K562 (cell line): ENCODE results near the gene KRTAP4-5. TPM values are rescaled to one million over a fixed set of nuclear protein-coding genes. Genes with fewer than 3 reads are reported as not detected.

Experiments
- ATAC-seq: fragments of 200-7000 bp; cut with Tn5 transposase; 3 replicates; pipeline ENCODE4 v1.9.1; 2020; ENCODE audit warnings: moderate library complexity
- BruUV-seq: library from RNA; stranded (reverse); fragments of 400-500 nt; replicated peaks from 2 replicates; lab custom pipeline; 2021; lab: Mats Ljungman, UMichigan
- CTCF ChIA-PET: fragments of 300-600 bp; formaldehyde crosslinking; extraction: SDS; loops from one replicate; lab custom pipeline; 2021; ENCODE audit warnings: low intra/inter-chr PET ratio; lab: Yijun Ruan, JAX
- POLR2A ChIA-PET: fragments of 300-600, 350-650 bp; sonication (Branson Sonifier 250); formaldehyde crosslinking; extraction: SDS; loops from one replicate; lab custom pipeline; 2021; ENCODE audit warnings: antibody characterized with exemption, inconsistent platforms; lab: Yijun Ruan, JAX
- DNase-seq, 4 experiments: peaks; one replicate each; pipeline versions ENCODE4 v3.0.0 to v3.0.0-alpha.2; 2011 to 2018; ENCODE audit warnings: low spot score in 3 of 4, mixed read lengths in 3 of 4; ENCODE audit errors: extremely low read depth in 1 of 4
- FAIRE-seq: peaks from 2 replicates; lab custom pipeline; 2011; peaks lifted over from hg19 to GRCh38; lab: Jason Lieb, UNC
- H2AFZ ChIP-seq: 2 replicates; pipeline ENCODE4 v1.6.0; 2011; ENCODE audit warnings: low read depth, low read length, control low read depth, inconsistent platforms
- H3K27ac ChIP-seq: fragments of 200-600 bp; 3 replicates; pipeline ENCODE4 v1.8.0; 2011; ENCODE audit warnings: low read depth, mild to moderate bottlenecking, control low read depth, inconsistent platforms, low read length, moderate library complexity, mixed read lengths; ENCODE audit errors: extremely low read depth
- H3K27me3 ChIP-seq, 2 experiments: fragments of 300-600 bp in 1 of 2; 2 replicates in 1 of 2; 3 replicates in 1 of 2; pipeline versions ENCODE4 v1.6.0 to v1.8.0; 2011; ENCODE audit warnings: inconsistent platforms in 2 of 2, low read length in 2 of 2, mild to moderate bottlenecking in 1 of 2, mixed read lengths in 1 of 2, moderate library complexity in 1 of 2; ENCODE audit not compliant: control insufficient read depth in 2 of 2, insufficient read depth in 2 of 2
- H3K36me3 ChIP-seq: fragments of 300-600 bp; 3 replicates; pipeline ENCODE4 v1.8.0; 2011; ENCODE audit warnings: mild to moderate bottlenecking, low read length, inconsistent platforms; ENCODE audit not compliant: control insufficient read depth, insufficient read depth
- H3K4me1 ChIP-seq, 2 experiments: fragments of 200-600 bp in 1 of 2; replicated peaks in 1 of 2; 2 replicates in 1 of 2; 3 replicates in 1 of 2; pipeline versions ENCODE4 v1.5.1 to v1.8.0; 2011; ENCODE audit warnings: inconsistent platforms in 2 of 2, low read length in 2 of 2, mild to moderate bottlenecking in 1 of 2, mixed read lengths in 1 of 2, moderate library complexity in 1 of 2; ENCODE audit not compliant: control insufficient read depth in 2 of 2, insufficient read depth in 2 of 2
- H3K4me2 ChIP-seq: 2 replicates; pipeline ENCODE4 v1.6.1; 2011; ENCODE audit warnings: low read length, control low read depth, inconsistent platforms, mixed read lengths; ENCODE audit not compliant: insufficient read depth
- H3K4me3 ChIP-seq: fragments of 200-600 bp; sonication (generic), shearing (Covaris generic); 2 replicates; pipeline ENCODE4 v1.5.1; 2016; ENCODE audit warnings: control low read depth, inconsistent platforms
- H3K79me2 ChIP-seq: fragments of 200-600 bp; 3 replicates; pipeline ENCODE4 v1.8.0; 2011; ENCODE audit warnings: low read length, inconsistent platforms; ENCODE audit not compliant: control insufficient read depth, insufficient read depth
- H3K9ac ChIP-seq, 2 experiments: 2 replicates each; pipeline versions ENCODE4 v1.6.0 to v1.6.1; 2011; ENCODE audit warnings: low read depth in 2 of 2, low read length in 2 of 2, control low read depth in 1 of 2, inconsistent platforms in 1 of 2, mild to moderate bottlenecking in 1 of 2, mixed read lengths in 1 of 2; ENCODE audit not compliant: insufficient read depth in 1 of 2
- H3K9me1 ChIP-seq: one replicate; pipeline ENCODE4 v1.6.0; 2011; ENCODE audit warnings: inconsistent platforms, mild to moderate bottlenecking, low read length, moderate library complexity; ENCODE audit not compliant: control insufficient read depth, insufficient read depth
- H3K9me3 ChIP-seq: replicated peaks from 2 replicates; pipeline ENCODE4 v1.5.1; 2011; ENCODE audit warnings: low read depth, low read length, inconsistent platforms; ENCODE audit not compliant: control insufficient read depth, insufficient read depth
- H4K20me1 ChIP-seq: replicated peaks from 2 replicates; pipeline ENCODE4 v1.6.1; 2011; ENCODE audit warnings: low read length, inconsistent platforms, mixed read lengths; ENCODE audit not compliant: control insufficient read depth, insufficient read depth
- C11orf30 ChIP-seq: fragments of 450-650 bp; IDR thresholded peaks from 2 replicates; pipeline ENCODE4 v1.6.1; 2016; ENCODE audit warnings: low read depth, mild to moderate bottlenecking
- FOS ChIP-seq: IDR thresholded peaks from 3 replicates; pipeline ENCODE4 v1.6.1; 2011; ENCODE audit not compliant: insufficient read length; ENCODE audit errors: extremely low read depth
- HDAC6 ChIP-seq: IDR thresholded peaks from 2 replicates; pipeline ENCODE4 v1.6.1; 2012; ENCODE audit warnings: low read depth, mild to moderate bottlenecking, control low read depth, inconsistent platforms, low read length, moderate library complexity
- KLF13 ChIP-seq: fragments of 450-650 bp; IDR thresholded peaks from 2 replicates; pipeline ENCODE4 v1.6.1; 2016; ENCODE audit warnings: missing genetic modification characterization, low read depth, mild to moderate bottlenecking, missing compliant biosample characterization, moderate library complexity, borderline replicate concordance
- MAFF ChIP-seq: IDR thresholded peaks from 2 replicates; pipeline ENCODE4 v1.6.1; 2012; ENCODE audit warnings: low read length, improper control_type of control experiment
- NFIX ChIP-seq: fragments of 250-450 bp; sonication (Bioruptor Pico); IDR thresholded peaks from 2 replicates; pipeline ENCODE4 v1.4.0; 2020; ENCODE audit warnings: low read depth, mild to moderate bottlenecking, moderate library complexity
- POLR3G ChIP-seq: IDR thresholded peaks from 2 replicates; pipeline ENCODE4 v1.6.1; 2011; ENCODE audit not compliant: insufficient read length, insufficient replicate concordance; ENCODE audit errors: extremely low read depth
- SRSF1 ChIP-seq: fragments of 200-400 bp; formaldehyde crosslinking; IDR thresholded peaks from 2 replicates; pipeline ENCODE4 v1.6.1; 2017; ENCODE audit warnings: mild to moderate bottlenecking, low read depth, low read length, moderate library complexity
- TAF7 ChIP-seq: fragments of 450-650 bp; IDR thresholded peaks from 2 replicates; pipeline ENCODE4 v1.6.1; 2016; ENCODE audit warnings: missing genetic modification characterization, missing compliant biosample characterization
- WGBS: fragments of 100-300 bp; shearing (Covaris generic); methylation state at CpG from one replicate; pipeline ENCODE4 v1.1.6; 2016; ENCODE audit warnings: low coverage, mixed read lengths; ENCODE audit not compliant: insufficient coverage; ENCODE audit errors: missing lambda C conversion rate; 5-methylcytosine and 5-hydroxymethylcytosine counted together
- in situ Hi-C: fragments of 300-500 bp; cut with MboI; formaldehyde crosslinking; loops from 4 replicates; pipeline ENCODE4 v1.15.0; 2018; ENCODE audit warnings: inconsistent platforms, mixed read lengths
- intact Hi-C: fragments of 100-400 bp; cut with micrococcal nuclease; formaldehyde crosslinking; loops from 2 replicates; pipeline ENCODE4 v1.14.2; 2022
- polyA plus RNA-seq, 8 experiments: library from polyadenylated mRNA; depleted of rRNA in 4 of 8; stranded (reverse) in 5 of 8; unstranded in 3 of 8; fragments of >200 nt; fragmentation: Nextera tagmentation in 2 of 8; fragmentation: Illumina TruSeq in 1 of 8; extraction: Ambion mirVana in 2 of 8; extraction: Trizol in 1 of 8; gene quantifications; 2 replicates each; pipeline versions ENCODE4 v1.2.1 to v1.2.3, GENCODE V29; 2011 to 2014; ENCODE audit warnings: inconsistent platforms in 1 of 8, missing spikeins in 1 of 8
- total RNA-seq, 7 experiments: library from RNA; depleted of rRNA in 6 of 7; stranded (reverse); fragments of >200 nt in 6 of 7; fragmentation: Illumina TruSeq in 2 of 7; extraction: Trizol in 2 of 7; gene quantifications; 2 replicates each; pipeline versions ENCODE4 v1.2.1 to v1.2.3, GENCODE V29; 2011 to 2021; ENCODE audit warnings: low replicate concordance in 1 of 7
- TF ChIP-seq, protein P1 (sequence below): fragments of 250-450 bp; sonication (Bioruptor Pico); IDR thresholded peaks from 2 replicates; pipeline ENCODE4 v1.4.0; 2020
- TF ChIP-seq, protein P2 (sequence below): fragments of 450-650 bp; IDR thresholded peaks from one replicate; pipeline ENCODE4 v1.6.1; 2018; ENCODE audit warnings: mild to moderate bottlenecking, moderate library complexity; ENCODE audit not compliant: partially characterized antibody

KRTAP4-5 gene
- total and polyA plus RNA-seq, 9 of the 15 experiments (the other 6 are each of a cell fraction or from before 2014, with no cell fraction given), result not detected

DNA sequence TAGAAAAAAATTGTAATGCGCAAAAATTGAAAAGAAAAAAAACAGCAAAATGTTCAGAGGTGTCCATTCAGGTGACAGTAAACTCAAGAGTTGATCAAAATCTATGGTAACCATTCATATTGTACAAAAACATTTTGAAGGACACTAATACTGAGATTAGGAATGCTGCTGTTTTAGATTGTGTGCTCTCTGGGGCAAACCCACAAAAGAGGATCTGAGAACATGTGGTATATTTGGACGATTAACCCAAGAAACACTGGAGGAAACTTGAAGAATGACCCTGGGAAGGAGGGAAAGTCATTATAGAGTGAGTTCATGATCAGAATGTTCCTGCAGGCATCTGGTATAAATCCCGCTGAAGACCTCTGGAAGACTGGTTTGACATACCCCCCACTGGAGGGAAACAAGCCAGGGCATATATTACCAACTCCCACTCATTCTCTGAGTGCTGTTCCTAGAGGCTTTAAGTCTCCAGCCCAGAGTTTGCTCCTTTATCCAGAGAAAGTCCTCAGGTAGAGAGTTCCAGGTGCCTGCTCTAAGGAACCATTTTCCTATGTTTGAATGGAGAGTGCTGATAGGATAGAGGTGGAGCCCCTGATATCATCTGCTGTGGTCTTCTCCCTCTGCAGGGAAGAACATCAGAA is 27.2 kb upstream of the KRTAP4-5 start:
- no peaks in the 10 kb centered on the region for H3K79me2 ChIP-seq
- TF ChIP-seq HDAC6 (no peak), FOS (no peak), MAFF (no peak), POLR3G (no peak), TAF7 (no peak), KLF13 (tag) (no peak), NFIX (CRISPR knock-in tag) (no peak), C11orf30 (no peak), SRSF1 (no peak)
- TF ChIP-seq, protein P1, sequence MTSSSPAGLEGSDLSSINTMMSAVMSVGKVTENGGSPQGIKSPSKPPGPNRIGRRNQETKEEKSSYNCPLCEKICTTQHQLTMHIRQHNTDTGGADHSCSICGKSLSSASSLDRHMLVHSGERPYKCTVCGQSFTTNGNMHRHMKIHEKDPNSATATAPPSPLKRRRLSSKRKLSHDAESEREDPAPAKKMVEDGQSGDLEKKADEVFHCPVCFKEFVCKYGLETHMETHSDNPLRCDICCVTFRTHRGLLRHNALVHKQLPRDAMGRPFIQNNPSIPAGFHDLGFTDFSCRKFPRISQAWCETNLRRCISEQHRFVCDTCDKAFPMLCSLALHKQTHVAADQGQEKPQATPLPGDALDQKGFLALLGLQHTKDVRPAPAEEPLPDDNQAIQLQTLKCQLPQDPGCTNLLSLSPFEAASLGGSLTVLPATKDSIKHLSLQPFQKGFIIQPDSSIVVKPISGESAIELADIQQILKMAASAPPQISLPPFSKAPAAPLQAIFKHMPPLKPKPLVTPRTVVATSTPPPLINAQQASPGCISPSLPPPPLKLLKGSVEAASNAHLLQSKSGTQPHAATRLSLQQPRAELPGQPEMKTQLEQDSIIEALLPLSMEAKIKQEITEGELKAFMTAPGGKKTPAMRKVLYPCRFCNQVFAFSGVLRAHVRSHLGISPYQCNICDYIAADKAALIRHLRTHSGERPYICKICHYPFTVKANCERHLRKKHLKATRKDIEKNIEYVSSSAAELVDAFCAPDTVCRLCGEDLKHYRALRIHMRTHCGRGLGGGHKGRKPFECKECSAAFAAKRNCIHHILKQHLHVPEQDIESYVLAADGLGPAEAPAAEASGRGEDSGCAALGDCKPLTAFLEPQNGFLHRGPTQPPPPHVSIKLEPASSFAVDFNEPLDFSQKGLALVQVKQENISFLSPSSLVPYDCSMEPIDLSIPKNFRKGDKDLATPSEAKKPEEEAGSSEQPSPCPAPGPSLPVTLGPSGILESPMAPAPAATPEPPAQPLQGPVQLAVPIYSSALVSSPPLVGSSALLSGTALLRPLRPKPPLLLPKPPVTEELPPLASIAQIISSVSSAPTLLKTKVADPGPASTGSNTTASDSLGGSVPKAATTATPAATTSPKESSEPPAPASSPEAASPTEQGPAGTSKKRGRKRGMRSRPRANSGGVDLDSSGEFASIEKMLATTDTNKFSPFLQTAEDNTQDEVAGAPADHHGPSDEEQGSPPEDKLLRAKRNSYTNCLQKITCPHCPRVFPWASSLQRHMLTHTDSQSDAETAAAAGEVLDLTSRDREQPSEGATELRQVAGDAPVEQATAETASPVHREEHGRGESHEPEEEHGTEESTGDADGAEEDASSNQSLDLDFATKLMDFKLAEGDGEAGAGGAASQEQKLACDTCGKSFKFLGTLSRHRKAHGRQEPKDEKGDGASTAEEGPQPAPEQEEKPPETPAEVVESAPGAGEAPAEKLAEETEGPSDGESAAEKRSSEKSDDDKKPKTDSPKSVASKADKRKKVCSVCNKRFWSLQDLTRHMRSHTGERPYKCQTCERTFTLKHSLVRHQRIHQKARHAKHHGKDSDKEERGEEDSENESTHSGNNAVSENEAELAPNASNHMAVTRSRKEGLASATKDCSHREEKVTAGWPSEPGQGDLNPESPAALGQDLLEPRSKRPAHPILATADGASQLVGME, result no peak
- TF ChIP-seq, protein P2, sequence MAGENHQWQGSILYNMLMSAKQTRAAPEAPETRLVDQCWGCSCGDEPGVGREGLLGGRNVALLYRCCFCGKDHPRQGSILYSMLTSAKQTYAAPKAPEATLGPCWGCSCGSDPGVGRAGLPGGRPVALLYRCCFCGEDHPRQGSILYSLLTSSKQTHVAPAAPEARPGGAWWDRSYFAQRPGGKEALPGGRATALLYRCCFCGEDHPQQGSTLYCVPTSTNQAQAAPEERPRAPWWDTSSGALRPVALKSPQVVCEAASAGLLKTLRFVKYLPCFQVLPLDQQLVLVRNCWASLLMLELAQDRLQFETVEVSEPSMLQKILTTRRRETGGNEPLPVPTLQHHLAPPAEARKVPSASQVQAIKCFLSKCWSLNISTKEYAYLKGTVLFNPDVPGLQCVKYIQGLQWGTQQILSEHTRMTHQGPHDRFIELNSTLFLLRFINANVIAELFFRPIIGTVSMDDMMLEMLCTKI, result no peak
- H4K20me1 ChIP-seq, result no peaks in the 10 kb centered on the region; the same call in 1 of the 2 replicates
- H3K9ac ChIP-seq, result no peak overlapping the region
- no peaks in the 10 kb centered on the region for H3K36me3 ChIP-seq
- peaks cover 3 to 10% of the 10 kb centered on the region in 2 experiments; a peak in 3 of 5 replicates for H3K27me3 ChIP-seq
- no peak for ATAC-seq
- H3K4me2 ChIP-seq, result no peak overlapping the region
- 0% methylated on average over 3 of the region's 3 CpGs for WGBS
- no peak overlapping the region for H3K27ac ChIP-seq
- CTCF ChIA-PET, result no interaction called here
- no peak overlapping the region for H3K4me3 ChIP-seq
- H3K4me1 ChIP-seq, result no peaks in the 10 kb centered on the region
- intact Hi-C loops, result no loop called here
- H2AFZ ChIP-seq, result no peak overlapping the region
- DNase-seq, result no peak
- in situ Hi-C loops, result no loop called here
- no peak for FAIRE-seq
- no peaks in the 10 kb centered on the region for H3K9me1 ChIP-seq
- POLR2A ChIA-PET, result no interaction called here
- BruUV-seq, result no TSS peak
- H3K9me3 ChIP-seq, result no peaks in the 10 kb centered on the region
